Adrenal gland (tissue), 19 donors: Measurements from ENCODE around the gene HEPHL1. TPM values are rescaled to one million over a fixed set of nuclear protein-coding genes. Genes with fewer than 3 reads are reported as not detected.
"Not testable (repeated sequence)": the region's sequence is repeated elsewhere in the genome, so short reads cannot be mapped to it uniquely, and the experiment has no call there.

Experiments used
- DNase-seq, 7 donors: peaks; one replicate each; pipeline ENCODE4 v3.0.0-alpha.2; 2019 to 2020
- H3K27ac ChIP-seq, 5 donors: fragments of 200-600 bp; sonication (generic) in 4 of 5; 1 replicate in 3 of 5; 2 replicates in 2 of 5; pipeline versions ENCODE4 v1.5.1 to v1.8.0; 2016 to 2020; ENCODE audit warnings: mild to moderate bottlenecking in 1 of 5
- H3K27me3 ChIP-seq: fragments of 200-600 bp; 2 replicates; pipeline ENCODE4 v1.8.0; 2021
- H3K36me3 ChIP-seq, 2 donors: fragments of 200-600 bp; replicated peaks in 1 of 2; 1 replicate in 1 of 2; 2 replicates in 1 of 2; pipeline versions ENCODE4 v1.5.1 to v1.8.0; 2018 to 2022
- H3K4me1 ChIP-seq, 2 donors: fragments of 200-600 bp; replicated peaks in 1 of 2; 1 replicate in 1 of 2; 2 replicates in 1 of 2; pipeline versions ENCODE4 v1.5.1 to v1.8.0; 2018 to 2021
- H3K4me3 ChIP-seq, 4 donors: fragments of 200-600 bp; sonication (generic) in 3 of 4; one replicate each; pipeline ENCODE4 v1.5.1; 2016 to 2018
- H3K9me3 ChIP-seq, 3 donors: fragments of 200-600 bp; sonication (generic) in 1 of 3; replicated peaks in 1 of 3; 1 replicate in 2 of 3; 2 replicates in 1 of 3; pipeline versions ENCODE4 v1.5.1 to v1.8.0; 2016 to 2021
- CTCF ChIP-seq, 6 experiments: fragments of 450-650 bp in 4 of 6; fragments of 200-600 bp in 2 of 6; sonication (generic) in 1 of 6; IDR thresholded peaks; 1 replicate in 5 of 6; 2 replicates in 1 of 6; pipeline versions ENCODE4 v1.5.1 to v1.8.0; 2016 to 2021; ENCODE audit warnings: antibody characterized with exemption in 6 of 6, mild to moderate bottlenecking in 2 of 6, moderate library complexity in 1 of 6
- POLR2A ChIP-seq, 2 donors: fragments of 450-650 bp; IDR thresholded peaks; one replicate each; pipeline ENCODE4 v1.6.1; 2017; ENCODE audit warnings: antibody characterized with exemption in 2 of 2, mild to moderate bottlenecking in 2 of 2, moderate library complexity in 1 of 2
- WGBS, 4 donors: extraction: QIAGEN DNeasy Blood & Tissue Kit in 2 of 4; methylation state at CpG; one replicate each; pipeline versions ENCODE4 v1.1.5 to v1.1.7; 2013 to 2017; 5-methylcytosine and 5-hydroxymethylcytosine counted together
- intact Hi-C, 2 donors: fragments of 100-400 bp; cut with DNase I; formaldehyde crosslinking; loops; one replicate each; pipeline versions ENCODE4 v1.14.1 to v1.15.0; 2022 to 2023
- long read RNA-seq, 10 donors: library from polyadenylated mRNA in 3 of 10; unstranded in 2 of 10; stranded (forward) in 1 of 10; transcript quantifications; one replicate each; pipeline ENCODE4 v2.0.0 and lab custom pipeline, GENCODE V29; 2021 to 2026
- polyA plus RNA-seq, 3 donors: library from polyadenylated mRNA; stranded (reverse); fragments of 200-250 nt in 2 of 3; fragments of 350-450 nt in 1 of 3; fragmentation: Illumina TruSeq in 1 of 3; extraction: RNeasy Lipid Tissue Mini Kit (QIAGEN cat#74804) in 1 of 3; gene quantifications; one replicate each; pipeline ENCODE4 v1.2.3, GENCODE V29; 2013 to 2014
- total RNA-seq, 9 donors: library from RNA; depleted of rRNA in 4 of 9; stranded (reverse); fragments of >200 nt in 4 of 9; fragments of 120-200 nt in 1 of 9; fragmentation: NEBNext Ultra II Directional in 1 of 9; extraction: Animal tissue kit (Norgen Biotek cat#: 25700) in 1 of 9; gene quantifications; one replicate each; pipeline versions ENCODE4 v1.1.0 to v1.2.4, GENCODE V29; 2013 to 2023
- donor health status: healthy with polysubstance abuse.
- donor health status: Bipolar disorder and iron deficiency.
- donor health status: DM: yes; HTN: yes; CAD: no.
- donor health status: DM: no; HTN: no; CAD: no.
- donor health status: DM: no; HTN: no; CAD: no.
- donor health status: DM: yes; HTN: yes; CAD: no.

HEPHL1 gene
- total RNA-seq (under 1 TPM in 1 of 9 donors, not detected in 8; 0.06 TPM), polyA plus RNA-seq (not detected)
- long read RNA-seq, donor 1, result 0 reads
- long read RNA-seq, donor 2, result 0 reads
- long read RNA-seq, donor 3, result 0 reads
- long read RNA-seq, donor 4, result 0 reads
- long read RNA-seq, donor 5, result 0 reads
- long read RNA-seq, donor 6, result 0 reads
- long read RNA-seq, donor 7, result 0 reads
- long read RNA-seq, donor 8, result 0 reads
- long read RNA-seq, donor 9, partial matches to known transcripts, result 12 of 12 reads
- long read RNA-seq, donor 9, other reads (novel, unspliced or antisense), result 0 of 12 reads
- long read RNA-seq, donor 10, result 0 reads

GRCh38 chr11:94020777-94021481 lies at the start of gene HEPHL1:
HEPHL1 (plus strand) TSS chr11:94021354; CDS start chr11:94021369, 15 bp downstream.
- WGBS, 4 donors, result 64 to 74% (median 69%) methylated on average over 11 of the region's 11 CpGs
- intact Hi-C loops, result no loop called here
- H3K4me3 ChIP-seq, result no peak within 1 kb of the TSS
- no peak within 1 kb of the TSS for H3K27ac ChIP-seq
- no peak for TF ChIP-seq CTCF (IDR thresholded peaks at IDR 0.05)
- TF ChIP-seq POLR2A (IDR thresholded peaks at IDR 0.05), result no peak
- no peak for DNase-seq
- no peaks in the 10 kb centered on the region for H3K4me1 ChIP-seq
- H3K27me3 ChIP-seq, result no peaks in the 10 kb centered on the region
- H3K9me3 ChIP-seq, result no peaks in the 10 kb centered on the region
- no peaks in the 10 kb centered on the region for H3K36me3 ChIP-seq

DNA sequence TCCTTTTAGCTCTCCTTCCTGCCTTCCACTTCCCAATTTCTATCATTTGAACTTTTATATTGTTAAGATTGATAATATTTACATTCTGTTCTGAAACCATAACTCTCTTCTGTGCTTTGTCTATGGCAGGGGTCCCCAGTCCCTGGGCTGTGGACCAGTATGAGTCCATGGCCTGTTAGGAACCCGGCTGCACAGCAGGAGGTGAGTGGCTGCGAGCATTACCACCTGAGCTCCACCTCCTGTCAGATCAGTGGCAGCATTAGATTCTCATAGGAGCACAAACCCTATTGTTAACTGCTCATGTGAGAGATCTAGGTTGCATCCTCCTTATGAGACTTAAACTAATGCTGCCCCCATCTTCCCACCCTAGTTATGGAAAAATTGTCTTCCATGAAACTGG lies 48.4 kb upstream of the HEPHL1 start:
- no peaks in the 10 kb centered on the region for H3K36me3 ChIP-seq
- WGBS, 4 donors, result 61 to 77% (median 73%) methylated on average over 2 of the region's 2 CpGs
- H3K4me3 ChIP-seq, result no peak overlapping the region
- H3K27ac ChIP-seq, result no peak overlapping the region
- DNase-seq, result no peak
- intact Hi-C loops, result no loop called here
- peaks cover 0 to 4% of the 10 kb centered on the region in 2 donors for H3K4me1 ChIP-seq
- TF ChIP-seq POLR2A (IDR thresholded peaks at IDR 0.05) (no peak), CTCF (IDR thresholded peaks at IDR 0.05) (no peak)
- peaks cover 0 to 4% (median 3%) of the 10 kb centered on the region in 3 donors for H3K9me3 ChIP-seq
- H3K27me3 ChIP-seq, result no peaks in the 10 kb centered on the region

DNA sequence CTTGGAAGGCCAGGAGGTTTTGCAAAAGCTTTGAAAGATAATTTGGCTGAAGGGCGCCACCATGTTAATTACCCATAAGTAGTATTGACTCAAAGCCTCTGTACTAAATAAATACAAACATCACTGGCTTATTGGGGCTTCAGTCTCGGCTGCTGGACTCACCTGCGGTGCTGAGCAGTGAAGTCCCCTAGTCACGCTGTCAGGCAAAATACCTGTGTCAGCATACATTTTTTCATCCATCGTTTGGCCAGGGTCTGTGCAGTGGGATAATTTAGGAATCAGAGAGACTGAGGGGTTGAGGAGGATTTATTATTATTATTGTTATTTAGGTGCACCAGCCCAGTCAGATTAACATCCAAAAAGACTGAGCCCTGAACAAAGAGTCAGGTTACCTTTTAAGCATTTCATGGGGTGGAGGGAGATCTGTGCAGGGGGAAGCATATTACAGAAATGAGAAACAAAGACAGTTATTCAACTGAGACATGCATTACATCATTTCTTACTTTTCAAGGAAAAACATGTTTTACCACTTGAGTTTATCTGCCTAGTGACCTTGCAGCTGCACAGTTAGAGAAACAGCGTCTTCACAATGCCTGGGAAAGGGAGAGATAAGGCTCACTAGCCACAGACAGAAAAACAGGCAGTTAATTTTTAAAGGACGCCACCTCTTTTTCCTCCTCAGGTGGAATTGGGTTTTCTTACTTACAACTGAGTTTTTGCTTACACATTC lies 47.7 kb upstream of the HEPHL1 start:
- 58 to 65% (median 61%) methylated on average over 7 of the region's 7 CpGs for WGBS, 4 donors
- H3K27me3 ChIP-seq, H3K27ac ChIP-seq: not testable (repeated sequence)

GRCh38 chr11:93974759-93975158 lies 46.4 kb upstream of the HEPHL1 start:
- Histone ChIP-seq H3K27me3 (no peaks in the 10 kb centered on the region), H3K27ac (no peak overlapping the region), H3K4me3 (no peak overlapping the region), H3K9me3 (peaks cover 0 to 4% (median 3%) of the 10 kb centered on the region in 3 donors), H3K4me1 (peaks cover 0 to 4% of the 10 kb centered on the region in 2 donors), H3K36me3 (no peaks in the 10 kb centered on the region)
- intact Hi-C loops, result no loop called here
- DNase-seq, result no peak
- TF ChIP-seq CTCF (IDR thresholded peaks at IDR 0.05) (no peak), POLR2A (IDR thresholded peaks at IDR 0.05) (no peak)

More for the DNA sequence above, 47.7 kb upstream of the HEPHL1 start:
- H3K4me1 ChIP-seq, H3K36me3 ChIP-seq, intact Hi-C loops, H3K9me3 ChIP-seq, H3K4me3 ChIP-seq: not testable (repeated sequence)
- DNase-seq, result peak in 4 of 7 donors; percentile 14 to 48 (median 22)

- H3K4me1 ChIP-seq, H3K4me3 ChIP-seq, H3K36me3 ChIP-seq, intact Hi-C loops, H3K9me3 ChIP-seq, H3K27me3 ChIP-seq, DNase-seq, H3K27ac ChIP-seq: not testable (repeated sequence)
- 50 to 80% (median 75%) methylated on average over 3 of the region's 3 CpGs for WGBS, 4 donors
Observed at GRCh38 chr11:93976577-93977254, 44.4 kb upstream of the HEPHL1 start.
